HG02852 (cell line): ENCODE measurements around the gene AGPAT3.

Source experiments
- ATAC-seq: cut with Tn5 transposase; IDR thresholded peaks from one replicate; pipeline ENCODE4 v1.9.1; 2021; ENCODE audit warnings: mild to moderate bottlenecking, moderate library complexity; ENCODE audit not compliant: unreplicated experiment

The AGPAT3 gene

GRCh38 chr21:43861706-43862105 lies 3.3 kb upstream of the AGPAT3 start:
- no peak for ATAC-seq

- no peak for ATAC-seq
Observed at GRCh38 chr21:43864313-43864961, 586 bp upstream of the AGPAT3 start.

- no peak for ATAC-seq
Observed at GRCh38 chr21:43865540-43866259, 677 bp downstream of the AGPAT3 start.

- ATAC-seq: no peak
Observed at GRCh38 chr21:43866260-43866629, 1.2 kb downstream of the AGPAT3 start.

GRCh38 chr21:43866659-43867331 lies 1.8 kb downstream of the AGPAT3 start:
- ATAC-seq: no peak

GRCh38 chr21:43867332-43867703 lies 2.3 kb downstream of the AGPAT3 start:
- ATAC-seq: no peak

GRCh38 chr21:43867948-43868347 lies 2.9 kb downstream of the AGPAT3 start:
- ATAC-seq: no peak

GRCh38 chr21:43868461-43868860 lies 3.4 kb downstream of the AGPAT3 start:
- no peak for ATAC-seq

- ATAC-seq: no peak
Observed at GRCh38 chr21:43869486-43870325, 4.7 kb downstream of the AGPAT3 start.

GRCh38 chr21:43871487-43871886 lies 6.5 kb downstream of the AGPAT3 start:
- ATAC-seq: no peak

GRCh38 chr21:43872531-43873197 lies 7.6 kb downstream of the AGPAT3 start:
- ATAC-seq: no peak

GRCh38 chr21:43873673-43874072 lies 8.7 kb downstream of the AGPAT3 start:
- no peak for ATAC-seq

GRCh38 chr21:43874085-43874805 lies 9.2 kb downstream of the AGPAT3 start:
- no peak for ATAC-seq

GRCh38 chr21:43876605-43877004 lies 11.6 kb downstream of the AGPAT3 start:
- ATAC-seq: no peak

GRCh38 chr21:43877936-43878575 lies 13.0 kb downstream of the AGPAT3 start:
- no peak for ATAC-seq

- ATAC-seq: no peak
Observed at GRCh38 chr21:43879348-43880110, 14.5 kb downstream of the AGPAT3 start.

GRCh38 chr21:43880111-43880985 lies 15.3 kb downstream of the AGPAT3 start:
- no peak for ATAC-seq

GRCh38 chr21:43881283-43881682 lies 16.3 kb downstream of the AGPAT3 start:
- no peak for ATAC-seq
